Measurements from ENCODE around the gene NEK2. TPM values are rescaled to one million over a fixed set of nuclear protein-coding genes. Genes with fewer than 3 reads are reported as not detected.

NEK2 gene
- total RNA-seq, 1 donor from 2014 or later = 28.0 TPM

- H3K4me3 ChIP-seq (ENCODE audit: low read depth, low read length) = no peak overlapping the region
- peak; percentile 69 for TF ChIP-seq CTCF (conservative IDR thresholded peaks at IDR 0.05; ENCODE audit: low read depth, low read length)
These were observed 5.4 kb upstream of the NEK2 start for GRCh38 chr1:211680752-211681327.

DNA sequence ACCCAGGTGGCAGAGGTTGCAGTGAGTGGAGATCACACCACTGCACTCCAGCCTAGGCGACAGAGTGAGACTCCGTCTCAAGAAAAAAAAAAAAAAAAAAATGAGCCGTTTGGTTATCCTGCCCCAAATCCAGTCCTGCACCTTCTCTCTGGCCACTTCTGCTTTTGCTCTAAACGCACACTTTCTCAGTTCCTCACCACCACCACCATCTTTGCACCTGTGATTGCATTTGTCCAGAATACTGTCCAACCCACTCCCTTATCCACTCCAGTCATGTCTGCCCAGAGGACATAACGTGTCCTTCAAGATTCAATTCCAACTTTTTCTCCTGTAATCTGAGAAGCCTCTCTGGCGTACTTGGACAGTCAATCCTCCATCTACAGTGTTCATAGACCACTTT lies 2.2 kb upstream of the NEK2 start:
- TF ChIP-seq CTCF (conservative IDR thresholded peaks at IDR 0.05; ENCODE audit: low read depth, low read length) = no peak
- no peak overlapping the region for H3K4me3 ChIP-seq (ENCODE audit: low read depth, low read length)
- no peak for DNase-seq (ENCODE audit: low read depth)

More at GRCh38 chr1:211680752-211681327, 5.4 kb upstream of the NEK2 start:
- peak; percentile 46 for DNase-seq (ENCODE audit: low read depth)

GRCh38 chr1:211676761-211677160 lies 1.3 kb upstream of the NEK2 start:
- H3K4me3 ChIP-seq (ENCODE audit: low read depth, low read length) = no peak overlapping the region
- DNase-seq (ENCODE audit: low read depth) = no peak
- no peak for TF ChIP-seq CTCF (conservative IDR thresholded peaks at IDR 0.05; ENCODE audit: low read depth, low read length)

DNA sequence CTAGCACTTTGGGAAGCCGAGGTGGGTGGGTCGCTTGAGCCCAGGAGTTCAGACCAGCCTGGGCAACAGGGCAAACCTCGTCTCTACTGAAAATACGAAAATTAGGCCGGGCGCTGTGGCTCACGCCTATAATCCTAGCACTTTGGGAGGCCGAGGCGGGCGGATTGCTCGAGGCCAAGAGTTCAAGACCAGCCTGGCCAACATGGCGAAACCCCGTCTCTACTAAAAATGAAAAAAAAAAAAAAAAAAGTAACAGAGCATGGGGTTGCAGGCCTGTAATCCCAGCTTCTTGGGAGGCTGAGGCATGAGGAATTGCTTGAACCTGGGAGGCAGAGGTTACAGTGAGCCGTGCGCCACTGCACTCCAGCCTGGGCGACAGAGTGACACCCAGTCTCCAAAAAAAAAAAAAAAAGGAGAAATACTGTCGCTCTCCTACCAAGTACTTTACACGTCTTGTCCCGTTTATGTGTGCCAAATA lies 724 bp upstream of the NEK2 start:
- no peak for TF ChIP-seq CTCF (conservative IDR thresholded peaks at IDR 0.05; ENCODE audit: low read depth, low read length)
- DNase-seq (ENCODE audit: low read depth) = no peak

DNA sequence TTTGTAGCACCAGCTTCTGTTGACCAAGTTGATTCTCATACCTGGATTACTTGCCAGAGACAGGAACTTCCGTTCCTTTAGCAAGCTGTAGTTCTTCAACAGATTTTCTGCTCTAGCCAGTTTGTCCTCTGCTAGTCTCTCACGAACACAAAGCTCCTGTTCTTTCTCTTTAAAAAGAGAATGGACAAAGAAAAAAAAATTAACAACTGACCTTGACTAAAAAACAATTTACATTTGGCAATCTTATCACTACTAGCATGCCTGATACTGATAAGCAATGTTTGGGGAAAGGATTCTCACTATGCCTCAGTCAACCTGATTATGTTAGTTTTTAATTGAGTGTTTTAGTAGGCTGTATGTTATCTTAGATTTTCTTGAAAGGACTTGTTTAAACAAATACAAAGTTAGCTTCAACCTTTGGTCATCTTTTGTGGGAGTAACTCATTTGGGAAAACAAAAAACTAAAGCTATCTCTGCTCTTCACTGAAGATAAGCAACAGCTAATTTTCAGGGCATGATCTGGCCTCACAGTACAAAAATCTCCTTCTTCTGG lies 8.3 kb downstream of the NEK2 start:
- no peak for DNase-seq (ENCODE audit: low read depth)
- TF ChIP-seq CTCF (conservative IDR thresholded peaks at IDR 0.05; ENCODE audit: low read depth, low read length) = no peak
- no peak overlapping the region for H3K4me3 ChIP-seq (ENCODE audit: low read depth, low read length)

More for the DNA sequence above, 724 bp upstream of the NEK2 start:
- peak overlapping the region; percentile 66 for H3K4me3 ChIP-seq (ENCODE audit: low read depth, low read length)

DNA sequence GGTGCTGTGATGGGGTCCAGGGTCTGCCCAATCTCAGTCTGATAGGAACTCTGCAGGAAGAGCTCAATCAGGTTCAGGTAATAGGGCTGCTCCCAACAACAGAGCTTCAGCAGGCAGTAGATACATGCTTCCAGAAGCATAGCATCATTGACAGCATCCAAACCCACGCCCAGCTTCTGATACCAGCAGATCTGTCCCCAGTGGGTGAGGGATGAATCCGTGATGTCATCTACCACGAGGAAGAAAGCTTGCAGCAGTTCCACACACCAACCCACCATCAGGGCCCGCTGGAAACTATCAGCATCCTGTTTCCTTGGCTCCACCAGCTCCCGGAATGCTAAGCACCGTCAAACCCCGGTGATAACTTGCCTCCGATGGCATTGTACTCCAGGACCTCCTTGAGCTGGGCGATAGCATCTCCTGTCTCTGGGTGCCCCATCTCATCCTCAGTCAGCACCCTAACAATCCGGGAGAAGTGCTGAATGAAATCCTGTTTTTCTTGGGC lies 14.7 kb downstream of the NEK2 start:
- no peak overlapping the region for H3K4me3 ChIP-seq (ENCODE audit: low read depth, low read length)
- no peak for TF ChIP-seq CTCF (conservative IDR thresholded peaks at IDR 0.05; ENCODE audit: low read depth, low read length)
- DNase-seq (ENCODE audit: low read depth) = no peak

DNA sequence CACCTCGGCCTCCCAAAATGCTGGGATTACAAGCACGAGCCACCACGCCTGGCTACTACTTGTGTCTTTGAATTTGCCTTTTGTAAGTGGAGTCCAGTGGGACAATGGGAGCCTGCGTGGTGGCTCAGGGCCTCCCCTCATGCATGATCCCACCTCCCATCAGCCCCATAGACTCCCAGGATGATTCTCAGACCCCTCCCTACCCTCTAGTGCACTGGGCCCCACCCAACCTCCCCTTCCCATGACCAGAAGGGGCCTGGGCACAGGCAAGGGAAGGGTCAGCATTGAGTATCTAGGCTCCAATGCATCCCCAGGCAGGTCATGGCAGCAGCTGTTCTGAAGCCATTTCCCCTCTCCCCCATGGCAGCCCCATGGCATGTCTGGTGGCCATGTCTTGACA lies 18.7 kb downstream of the NEK2 start:
- H3K4me3 ChIP-seq (ENCODE audit: low read depth, low read length) = no peak overlapping the region
- no peak for TF ChIP-seq CTCF (conservative IDR thresholded peaks at IDR 0.05; ENCODE audit: low read depth, low read length)
- DNase-seq (ENCODE audit: low read depth) = no peak
